Astrocyte (in vitro differentiated cells and primary cell): ENCODE results near the gene PDZK1. TPM values are rescaled to one million over a fixed set of nuclear protein-coding genes. Genes with fewer than 3 reads are reported as not detected.

Experiments used
- DNase-seq: peaks from one replicate; pipeline ENCODE4 v3.0.0-alpha.2; 2010; ENCODE audit warnings: low read depth
- FAIRE-seq: peaks from 2 replicates; lab custom pipeline; 2011; peaks lifted over from hg19 to GRCh38; lab: Jason Lieb, UNC
- H2AFZ ChIP-seq: 2 replicates; pipeline ENCODE4 v1.6.0; 2012; ENCODE audit warnings: low read depth, low read length, inconsistent platforms
- H3K27ac ChIP-seq: 2 replicates; pipeline ENCODE4 v1.5.1; 2011; ENCODE audit warnings: low read depth, low read length, inconsistent platforms
- H3K27me3 ChIP-seq: 2 replicates; pipeline ENCODE4 v1.6.0; 2011; ENCODE audit warnings: low read length, inconsistent platforms; ENCODE audit not compliant: insufficient read depth
- H3K36me3 ChIP-seq: 2 replicates; pipeline ENCODE4 v1.5.1; 2011; ENCODE audit warnings: low read length, inconsistent platforms; ENCODE audit not compliant: insufficient read depth
- H3K4me1 ChIP-seq: 2 replicates; pipeline ENCODE4 v1.5.1; 2011; ENCODE audit warnings: low read length, inconsistent platforms; ENCODE audit not compliant: insufficient read depth
- H3K4me2 ChIP-seq: 2 replicates; pipeline ENCODE4 v1.6.0; 2012; ENCODE audit warnings: low read length, inconsistent platforms
- H3K4me3 ChIP-seq: 2 replicates; pipeline ENCODE4 v1.5.1; 2011; ENCODE audit warnings: low read depth, mild to moderate bottlenecking, low read length, inconsistent platforms; ENCODE audit not compliant: insufficient read depth
- H3K79me2 ChIP-seq: 2 replicates; pipeline ENCODE4 v1.6.0; 2012; ENCODE audit warnings: mild to moderate bottlenecking, low read length, inconsistent platforms; ENCODE audit not compliant: insufficient read depth
- H3K9ac ChIP-seq: 2 replicates; pipeline ENCODE4 v1.6.0; 2012; ENCODE audit warnings: mild to moderate bottlenecking, low read length, inconsistent platforms
- H3K9me3 ChIP-seq: 2 replicates; pipeline ENCODE4 v1.5.1; 2012; ENCODE audit warnings: low read depth, mild to moderate bottlenecking, low read length, inconsistent platforms; ENCODE audit not compliant: insufficient read depth
- H4K20me1 ChIP-seq: 2 replicates; pipeline ENCODE4 v1.6.0; 2012; ENCODE audit warnings: low read length, inconsistent platforms; ENCODE audit not compliant: insufficient read depth
- H3K27ac Mint-ChIP-seq: one replicate; pipeline ENCODE4 v1.8.0; 2021; ENCODE audit warnings: mild to moderate bottlenecking, mixed read lengths; ENCODE audit not compliant: unreplicated experiment
- H3K27me3 Mint-ChIP-seq: one replicate; pipeline ENCODE4 v1.8.0; 2021; ENCODE audit warnings: low read depth, mixed read lengths; ENCODE audit not compliant: unreplicated experiment
- H3K36me3 Mint-ChIP-seq: one replicate; pipeline ENCODE4 v1.8.0; 2021; ENCODE audit warnings: low read depth, mixed read lengths; ENCODE audit not compliant: unreplicated experiment
- H3K4me1 Mint-ChIP-seq: one replicate; pipeline ENCODE4 v1.8.0; 2021; ENCODE audit warnings: low read depth, mixed read lengths; ENCODE audit not compliant: unreplicated experiment
- H3K4me3 Mint-ChIP-seq: one replicate; pipeline ENCODE4 v1.8.0; 2021; ENCODE audit warnings: mild to moderate bottlenecking, moderate library complexity, mixed read lengths; ENCODE audit not compliant: unreplicated experiment
- H3K9me3 Mint-ChIP-seq: one replicate; pipeline ENCODE4 v1.8.0; 2021; ENCODE audit warnings: mild to moderate bottlenecking, mixed read lengths; ENCODE audit not compliant: unreplicated experiment
- EZH2 ChIP-seq: IDR thresholded peaks from 2 replicates; pipeline ENCODE4 v1.6.1; 2012; ENCODE audit warnings: mild to moderate bottlenecking, low read length, inconsistent platforms; ENCODE audit not compliant: insufficient read depth
- total RNA-seq: library from RNA; stranded (reverse); gene quantifications from 2 replicates; pipeline ENCODE4 v1.2.1, GENCODE V29; 2021
- TF ChIP-seq, protein P1 (sequence below): IDR thresholded peaks from 2 replicates; pipeline ENCODE4 v1.5.1; 2011; ENCODE audit warnings: low read depth, mild to moderate bottlenecking, inconsistent platforms, low read length, moderate library complexity; ENCODE audit not compliant: insufficient read depth

PDZK1 gene
- total RNA-seq, 1 donor from 2014 or later = 0.68 TPM

- H3K27ac Mint-ChIP-seq = no peak overlapping the region
- no peak overlapping the region for H2AFZ ChIP-seq
- no peaks in the 10 kb centered on the region for H3K79me2 ChIP-seq
- DNase-seq = no peak
- H3K27me3 Mint-ChIP-seq = peaks cover 19% of the 10 kb centered on the region
- peaks cover 5% of the 10 kb centered on the region for H3K4me1 Mint-ChIP-seq
- H3K4me1 ChIP-seq = peaks cover 6% of the 10 kb centered on the region
- no peak overlapping the region for H3K4me2 ChIP-seq
- no peak overlapping the region for H3K4me3 Mint-ChIP-seq
- no peaks in the 10 kb centered on the region for H3K27me3 ChIP-seq
- peaks cover 2% of the 10 kb centered on the region for H3K36me3 Mint-ChIP-seq
- H3K9me3 Mint-ChIP-seq = no peaks in the 10 kb centered on the region
- TF ChIP-seq, protein P1, sequence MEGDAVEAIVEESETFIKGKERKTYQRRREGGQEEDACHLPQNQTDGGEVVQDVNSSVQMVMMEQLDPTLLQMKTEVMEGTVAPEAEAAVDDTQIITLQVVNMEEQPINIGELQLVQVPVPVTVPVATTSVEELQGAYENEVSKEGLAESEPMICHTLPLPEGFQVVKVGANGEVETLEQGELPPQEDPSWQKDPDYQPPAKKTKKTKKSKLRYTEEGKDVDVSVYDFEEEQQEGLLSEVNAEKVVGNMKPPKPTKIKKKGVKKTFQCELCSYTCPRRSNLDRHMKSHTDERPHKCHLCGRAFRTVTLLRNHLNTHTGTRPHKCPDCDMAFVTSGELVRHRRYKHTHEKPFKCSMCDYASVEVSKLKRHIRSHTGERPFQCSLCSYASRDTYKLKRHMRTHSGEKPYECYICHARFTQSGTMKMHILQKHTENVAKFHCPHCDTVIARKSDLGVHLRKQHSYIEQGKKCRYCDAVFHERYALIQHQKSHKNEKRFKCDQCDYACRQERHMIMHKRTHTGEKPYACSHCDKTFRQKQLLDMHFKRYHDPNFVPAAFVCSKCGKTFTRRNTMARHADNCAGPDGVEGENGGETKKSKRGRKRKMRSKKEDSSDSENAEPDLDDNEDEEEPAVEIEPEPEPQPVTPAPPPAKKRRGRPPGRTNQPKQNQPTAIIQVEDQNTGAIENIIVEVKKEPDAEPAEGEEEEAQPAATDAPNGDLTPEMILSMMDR = no peak
- TF ChIP-seq EZH2 = no peak
- H3K9ac ChIP-seq = no peak overlapping the region
- FAIRE-seq = no peak
- no peaks in the 10 kb centered on the region for H3K9me3 ChIP-seq
- no peaks in the 10 kb centered on the region for H3K36me3 ChIP-seq
- H4K20me1 ChIP-seq = no peaks in the 10 kb centered on the region
- H3K27ac ChIP-seq = no peak overlapping the region
- H3K4me3 ChIP-seq = no peak overlapping the region
These were observed 11.1 kb downstream of the PDZK1 start for GRCh38 chr1:145695821-145696629.

DNA sequence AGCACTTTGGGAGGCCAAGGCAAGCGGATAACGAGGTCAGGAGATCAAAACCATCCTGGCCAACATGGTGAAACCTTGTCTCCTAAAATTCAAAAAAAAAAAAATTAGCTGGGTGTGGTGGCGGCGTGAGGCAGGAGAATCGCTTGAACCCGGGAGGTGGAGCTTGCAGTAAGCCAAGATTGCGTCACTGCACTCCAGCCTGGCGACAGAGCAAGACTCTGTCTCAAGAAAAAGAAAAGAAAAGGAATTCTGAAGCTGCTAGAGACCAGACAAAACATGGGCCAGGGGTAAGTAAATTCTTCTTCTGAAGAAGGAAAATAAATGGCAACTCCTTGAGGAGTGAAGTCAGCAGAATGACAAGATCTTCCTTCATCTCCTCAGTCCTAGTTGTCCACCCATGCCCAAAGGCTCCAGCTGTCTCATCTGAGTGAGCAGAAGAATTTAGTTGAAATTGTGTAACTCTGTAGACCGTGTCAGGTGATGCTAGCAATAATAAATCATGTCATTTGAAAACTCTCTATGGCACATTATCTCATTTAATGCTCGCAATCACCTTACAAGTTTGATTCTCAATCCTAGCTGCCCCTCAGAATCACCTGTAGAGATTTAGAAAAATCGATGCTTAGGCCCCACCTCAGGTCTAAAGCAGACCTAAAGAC, 14.3 kb downstream of the PDZK1 start:
- H2AFZ ChIP-seq = no peak overlapping the region
- H3K9me3 ChIP-seq = no peaks in the 10 kb centered on the region
- Mint-ChIP-seq H3K4me1 (peaks cover 16% of the 10 kb centered on the region), H3K27ac (no peak overlapping the region), H3K27me3 (peaks cover 14% of the 10 kb centered on the region), H3K4me3 (no peak overlapping the region), H3K36me3 (peaks cover 2% of the 10 kb centered on the region), H3K9me3 (peaks cover 3% of the 10 kb centered on the region)
- peaks cover 23% of the 10 kb centered on the region for H3K4me1 ChIP-seq
- H3K27me3 ChIP-seq = no peaks in the 10 kb centered on the region
- H3K79me2 ChIP-seq = no peaks in the 10 kb centered on the region
- no peak for DNase-seq
- no peaks in the 10 kb centered on the region for H4K20me1 ChIP-seq
- H3K4me3 ChIP-seq = no peak overlapping the region
- no peak overlapping the region for H3K27ac ChIP-seq
- no peak for TF ChIP-seq EZH2
- TF ChIP-seq, protein P1 = no peak
- H3K9ac ChIP-seq = no peak overlapping the region
- no peak for FAIRE-seq
- no peak overlapping the region for H3K4me2 ChIP-seq
- H3K36me3 ChIP-seq = no peaks in the 10 kb centered on the region
